SK-N-SH (cell line): ENCODE measurements around the gene NDUFA1. TPM values are rescaled to one million over a fixed set of nuclear protein-coding genes. Genes with fewer than 3 reads are reported as not detected.

Experiments used
- CTCF ChIA-PET: fragments of 300-600, 350-600 bp; formaldehyde crosslinking; extraction: SDS; loops from one replicate; lab custom pipeline; 2021; lab: Yijun Ruan, JAX
- POLR2A ChIA-PET: fragments of 350-600 bp; sonication (Branson Sonifier 250); formaldehyde crosslinking; extraction: SDS; loops from one replicate; lab custom pipeline; 2020; ENCODE audit warnings: antibody characterized with exemption, inconsistent platforms; lab: Yijun Ruan, JAX
- DNase-seq: peaks from one replicate; pipeline ENCODE4 v3.0.0; 2012
- H2AFZ ChIP-seq: fragments of 200-600 bp; sonication (generic); 2 replicates; pipeline ENCODE4 v1.8.1; 2016; ENCODE audit warnings: antibody characterized with exemption, mild to moderate bottlenecking, low read depth
- H3F3A ChIP-seq: fragments of 200-600 bp; sonication (generic); replicated peaks from 2 replicates; pipeline ENCODE3; 2016; ENCODE audit warnings: antibody characterized with exemption, mild to moderate bottlenecking; ENCODE audit not compliant: insufficient read depth
- H3K27ac ChIP-seq, 2 experiments: fragments of 200-500 bp in 1 of 2; fragments of 200-600 bp in 1 of 2; sonication (Bioruptor generic) in 1 of 2; sonication (generic), shearing (Covaris generic) in 1 of 2; 2 replicates each; pipeline versions ENCODE4 v1.5.1 to v1.6.1; 2014 to 2016; ENCODE audit warnings: low read depth in 2 of 2, inconsistent platforms in 1 of 2, low read length in 1 of 2, mild to moderate bottlenecking in 1 of 2, mixed read lengths in 1 of 2
- H3K27me3 ChIP-seq: fragments of 200-600 bp; sonication (generic), shearing (Covaris generic); 2 replicates; pipeline ENCODE4 v1.6.1; 2016; ENCODE audit warnings: mixed run types; ENCODE audit not compliant: insufficient read depth
- H3K36me3 ChIP-seq, 2 experiments: fragments of 200-500 bp in 1 of 2; fragments of 200-600 bp in 1 of 2; sonication (Bioruptor generic) in 1 of 2; sonication (generic) in 1 of 2; replicated peaks in 1 of 2; 2 replicates each; pipeline versions ENCODE3 to v1.5.1; 2014 to 2016; ENCODE audit warnings: low read length in 1 of 2, mild to moderate bottlenecking in 1 of 2; ENCODE audit not compliant: insufficient read depth in 2 of 2, control insufficient read depth in 1 of 2
- H3K4me1 ChIP-seq, 2 experiments: fragments of 200-500 bp in 1 of 2; fragments of 200-600 bp in 1 of 2; sonication (Bioruptor generic) in 1 of 2; sonication (generic), shearing (Covaris generic) in 1 of 2; 2 replicates each; pipeline versions ENCODE4 v1.5.1 to v1.6.1; 2014 to 2016; ENCODE audit warnings: low read depth in 1 of 2, low read length in 1 of 2, mixed run types in 1 of 2; ENCODE audit not compliant: insufficient read depth in 2 of 2, control insufficient read depth in 1 of 2
- H3K4me2 ChIP-seq: fragments of 200-600 bp; sonication (generic), shearing (Covaris generic); 2 replicates; pipeline ENCODE4 v1.6.1; 2017; ENCODE audit warnings: mixed run types
- H3K4me3 ChIP-seq, 2 experiments: fragments of 200-500 bp in 1 of 2; fragments of 200-600 bp in 1 of 2; sonication (Bioruptor generic) in 1 of 2; sonication (generic), shearing (Covaris generic) in 1 of 2; 2 replicates each; pipeline versions ENCODE4 v1.5.1 to v1.8.1; 2014 to 2016; ENCODE audit warnings: low read depth in 2 of 2, inconsistent platforms in 1 of 2, low read length in 1 of 2, mild to moderate bottlenecking in 1 of 2, mixed read lengths in 1 of 2, moderate library complexity in 1 of 2
- H3K79me2 ChIP-seq: fragments of 200-600 bp; sonication (generic); 2 replicates; pipeline ENCODE4 v1.8.1; 2017; ENCODE audit warnings: mild to moderate bottlenecking; ENCODE audit not compliant: insufficient read depth
- H3K9ac ChIP-seq: fragments of 200-600 bp; sonication (generic); 2 replicates; pipeline ENCODE4 v1.6.1; 2017; ENCODE audit warnings: mixed run types
- H3K9me2 ChIP-seq: fragments of 200-600 bp; sonication (generic); 2 replicates; pipeline ENCODE4 v1.6.1; 2017; ENCODE audit warnings: mixed run types
- H3K9me3 ChIP-seq: fragments of 200-600 bp; sonication (generic); 2 replicates; pipeline ENCODE4 v1.6.1; 2017; ENCODE audit warnings: mixed run types, mild to moderate bottlenecking, moderate library complexity
- H4K20me1 ChIP-seq: fragments of 200-600 bp; sonication (generic); 2 replicates; pipeline ENCODE4 v1.6.1; 2017; ENCODE audit warnings: mild to moderate bottlenecking, mixed run types; ENCODE audit not compliant: insufficient read depth
- CHD2 ChIP-seq: fragments of 150-350 bp; IDR thresholded peaks from 2 replicates; pipeline ENCODE4 v1.6.1; 2018; ENCODE audit warnings: low read length; ENCODE audit not compliant: partially characterized antibody
- CTCF ChIP-seq: fragments of 200-600 bp; sonication (generic); IDR thresholded peaks from 2 replicates; pipeline ENCODE4 v1.6.1; 2017; ENCODE audit warnings: antibody characterized with exemption, mild to moderate bottlenecking, moderate library complexity
- FOSL2 ChIP-seq: IDR thresholded peaks from 2 replicates; pipeline ENCODE4 v1.4.0; 2012; ENCODE audit warnings: low read depth, mild to moderate bottlenecking, moderate library complexity, borderline replicate concordance
- FOXJ3 ChIP-seq: sonication (generic); formaldehyde crosslinking; IDR thresholded peaks from 2 replicates; pipeline ENCODE4 v1.5.1; 2020; ENCODE audit warnings: mild to moderate bottlenecking, missing genetic modification reagents
- GABPA ChIP-seq: IDR thresholded peaks from 2 replicates; pipeline ENCODE4 v1.4.0; 2012; ENCODE audit warnings: low read depth, mild to moderate bottlenecking
- JUND ChIP-seq: IDR thresholded peaks from 2 replicates; pipeline ENCODE4 v1.4.0; 2012
- NFIC ChIP-seq: IDR thresholded peaks from 2 replicates; pipeline ENCODE4 v1.4.0; 2012; ENCODE audit warnings: borderline replicate concordance
- NRF1 ChIP-seq: IDR thresholded peaks from 2 replicates; pipeline ENCODE4 v1.6.1; 2012; ENCODE audit warnings: low read depth, mild to moderate bottlenecking, low read length
- PBX3 ChIP-seq: IDR thresholded peaks from 2 replicates; pipeline ENCODE4; 2012
- RXRA ChIP-seq: IDR thresholded peaks from 2 replicates; pipeline ENCODE4 v1.4.0; 2012; ENCODE audit warnings: low read depth, mild to moderate bottlenecking, borderline replicate concordance
- SIN3A ChIP-seq: IDR thresholded peaks from 2 replicates; pipeline ENCODE4 v1.6.1; 2012; ENCODE audit warnings: low read depth, mild to moderate bottlenecking, low read length, moderate library complexity, borderline replicate concordance
- SMC3 ChIP-seq: IDR thresholded peaks from 2 replicates; pipeline ENCODE4 v1.6.1; 2012; ENCODE audit warnings: low read depth, low read length, improper control_type of control experiment
- TAF1 ChIP-seq: IDR thresholded peaks from 2 replicates; pipeline ENCODE4 v1.6.1; 2012; ENCODE audit warnings: low read depth, mild to moderate bottlenecking, low read length, moderate library complexity, borderline replicate concordance
- USF1 ChIP-seq: IDR thresholded peaks from 2 replicates; pipeline ENCODE4 v1.4.0; 2012; ENCODE audit warnings: low read depth, borderline replicate concordance
- WGBS: methylation state at CpG from one replicate; pipeline ENCODE4 v1.1.6; 2017; ENCODE audit warnings: low lambda C conversion rate; 5-methylcytosine and 5-hydroxymethylcytosine counted together
- polyA plus RNA-seq, 3 experiments: library from polyadenylated mRNA; depleted of rRNA; stranded (reverse); fragments of >200 nt; gene quantifications; 2 replicates each; pipeline ENCODE4 v1.2.3, GENCODE V29; 2012
- TF ChIP-seq, protein P1 (sequence below): IDR thresholded peaks from 2 replicates; pipeline ENCODE4 v1.4.0; 2012; ENCODE audit warnings: low read depth, borderline replicate concordance

NDUFA1 gene
- polyA plus RNA-seq, 1 of the 3 experiments (the other 2 are of a cell fraction) = 101 TPM

DNA sequence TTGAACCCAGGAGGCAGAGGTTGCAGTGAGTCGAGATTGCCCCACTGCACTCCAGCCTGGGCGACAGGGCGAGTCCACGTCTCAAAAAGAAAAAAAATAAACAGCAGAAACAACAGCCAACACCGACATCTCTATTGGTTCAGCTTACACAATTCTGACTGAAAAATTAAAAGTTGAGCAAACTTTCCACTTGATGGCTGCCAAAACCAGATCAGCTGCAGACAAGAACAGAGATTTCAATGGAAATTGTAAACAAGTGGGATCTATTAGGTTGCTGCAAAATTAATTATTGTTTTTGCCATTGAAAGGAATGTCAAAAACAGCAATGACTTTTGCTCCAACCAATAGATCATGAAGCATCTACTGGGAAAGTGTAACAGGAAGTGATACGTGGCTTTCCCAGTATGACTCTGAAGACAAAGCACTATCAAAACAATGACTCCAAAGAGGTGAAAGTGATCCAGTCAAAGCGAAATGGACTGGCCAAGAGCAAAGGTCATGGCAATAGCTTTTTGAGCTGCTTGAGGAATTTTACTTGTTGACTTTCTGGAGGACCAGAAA is 45.2 kb upstream of the NDUFA1 start:
- Histone ChIP-seq H3K27ac (no peak overlapping the region), H3K4me2 (no peak overlapping the region), H3K9me2 (no peaks in the 10 kb centered on the region), H4K20me1 (no peaks in the 10 kb centered on the region), H3K36me3 (peaks cover 3% of the 10 kb centered on the region in 2 experiments), H2AFZ (no peak overlapping the region), H3K4me1 (no peaks in the 10 kb centered on the region), H3K4me3 (no peak overlapping the region), H3K9ac (no peak overlapping the region), H3K9me3 (no peaks in the 10 kb centered on the region), H3K27me3 (no peaks in the 10 kb centered on the region; the same call in 1 of the 2 replicates), H3K79me2 (no peaks in the 10 kb centered on the region), H3F3A (no peaks in the 10 kb centered on the region)
- 63% methylated on average over 7 of the region's 7 CpGs for WGBS
- ChIA-PET CTCF (interaction anchor here (0.8 kb wide), 1 partner anchor 28 kb away, joined by 3 read pairs; no protein-coding TSS in a partner anchor), POLR2A (no interaction called here)
- no peak for DNase-seq
- TF ChIP-seq, protein P1, sequence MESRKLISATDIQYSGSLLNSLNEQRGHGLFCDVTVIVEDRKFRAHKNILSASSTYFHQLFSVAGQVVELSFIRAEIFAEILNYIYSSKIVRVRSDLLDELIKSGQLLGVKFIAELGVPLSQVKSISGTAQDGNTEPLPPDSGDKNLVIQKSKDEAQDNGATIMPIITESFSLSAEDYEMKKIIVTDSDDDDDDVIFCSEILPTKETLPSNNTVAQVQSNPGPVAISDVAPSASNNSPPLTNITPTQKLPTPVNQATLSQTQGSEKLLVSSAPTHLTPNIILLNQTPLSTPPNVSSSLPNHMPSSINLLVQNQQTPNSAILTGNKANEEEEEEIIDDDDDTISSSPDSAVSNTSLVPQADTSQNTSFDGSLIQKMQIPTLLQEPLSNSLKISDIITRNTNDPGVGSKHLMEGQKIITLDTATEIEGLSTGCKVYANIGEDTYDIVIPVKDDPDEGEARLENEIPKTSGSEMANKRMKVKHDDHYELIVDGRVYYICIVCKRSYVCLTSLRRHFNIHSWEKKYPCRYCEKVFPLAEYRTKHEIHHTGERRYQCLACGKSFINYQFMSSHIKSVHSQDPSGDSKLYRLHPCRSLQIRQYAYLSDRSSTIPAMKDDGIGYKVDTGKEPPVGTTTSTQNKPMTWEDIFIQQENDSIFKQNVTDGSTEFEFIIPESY = no peak
- no peak for TF ChIP-seq USF1
- TF ChIP-seq NFIC = no peak
- no peak for TF ChIP-seq GABPA
- no peak for TF ChIP-seq NRF1
- no peak for TF ChIP-seq PBX3
- TF ChIP-seq FOXJ3 (CRISPR knock-in tag) = no peak
- no peak for TF ChIP-seq SMC3
- no peak for TF ChIP-seq FOSL2
- TF ChIP-seq TAF1 = no peak
- TF ChIP-seq CHD2 = no peak
- TF ChIP-seq RXRA = no peak
- TF ChIP-seq SIN3A = no peak
- TF ChIP-seq CTCF = no peak
- TF ChIP-seq JUND = no peak
